A673 (cell line): ENCODE data around the gene BBS9. TPM values are rescaled to one million over a fixed set of nuclear protein-coding genes. Genes with fewer than 3 reads are reported as not detected.

Experiments used
- BruUV-seq: library from RNA; stranded (reverse); fragments of 400-500 nt; replicated peaks from 2 replicates; lab custom pipeline; 2021; lab: Mats Ljungman, UMichigan
- CTCF ChIA-PET: fragments of 300-600 bp; sonication (Branson Sonifier 250); formaldehyde crosslinking; loops from one replicate; lab custom pipeline; 2022; ENCODE audit warnings: antibody characterized with exemption; lab: Charles Lee
- POLR2A ChIA-PET: fragments of 300-600 bp; sonication (Branson Sonifier 250); formaldehyde crosslinking; loops from one replicate; lab custom pipeline; 2022; ENCODE audit warnings: antibody characterized with exemption; ENCODE audit not compliant: low non-redundant PET; lab: Charles Lee
- DNase-seq: peaks from one replicate; pipeline ENCODE4 v3.0.0-alpha.2; 2015; ENCODE audit warnings: low spot score
- H3K27ac ChIP-seq: fragments of 200-600 bp; sonication (generic); 2 replicates; pipeline ENCODE4 v1.5.1; 2016; ENCODE audit warnings: mixed run types, low read depth, mild to moderate bottlenecking, mixed read lengths, antibody characterized with exemption, low read length; ENCODE audit not compliant: poor library complexity, severe bottlenecking
- H3K27me3 ChIP-seq: fragments of 200-600 bp; sonication (generic); replicated peaks from 2 replicates; pipeline ENCODE4 v1.6.1; 2017; ENCODE audit warnings: mixed run types, low read depth, mild to moderate bottlenecking, mixed read lengths, antibody characterized with exemption, low read length; ENCODE audit not compliant: insufficient read depth, poor library complexity
- H3K36me3 ChIP-seq: fragments of 200-600 bp; sonication (generic); 2 replicates; pipeline ENCODE4 v1.6.1; 2016; ENCODE audit warnings: mixed run types, mild to moderate bottlenecking, mixed read lengths, antibody characterized with exemption, low read length; ENCODE audit not compliant: insufficient read depth, poor library complexity, severe bottlenecking
- H3K4me1 ChIP-seq: fragments of 200-600 bp; sonication (generic); 2 replicates; pipeline ENCODE4 v1.6.1; 2017; ENCODE audit warnings: mixed run types, mild to moderate bottlenecking, mixed read lengths, antibody characterized with exemption, low read length; ENCODE audit not compliant: insufficient read depth, poor library complexity, severe bottlenecking
- H3K4me3 ChIP-seq: fragments of 200-600 bp; sonication (generic); 2 replicates; pipeline ENCODE4 v1.5.1; 2016; ENCODE audit warnings: low read depth, mixed run types, mild to moderate bottlenecking, mixed read lengths, low read length; ENCODE audit not compliant: poor library complexity, severe bottlenecking
- H3K9me3 ChIP-seq: fragments of 200-600 bp; sonication (generic); 2 replicates; pipeline ENCODE4 v1.6.1; 2016; ENCODE audit warnings: mixed run types, low read depth, mild to moderate bottlenecking, mixed read lengths, antibody characterized with exemption, low read length; ENCODE audit not compliant: poor library complexity, severe bottlenecking
- EZH2 ChIP-seq: fragments of 200-600 bp; sonication (generic); IDR thresholded peaks from 2 replicates; pipeline ENCODE4 v1.6.1; 2017; ENCODE audit warnings: borderline replicate concordance, low read depth, mild to moderate bottlenecking, mixed read lengths, antibody characterized with exemption, low read length; ENCODE audit not compliant: poor library complexity, severe bottlenecking
- intact Hi-C: fragments of 100-400 bp; cut with micrococcal nuclease; formaldehyde crosslinking; loops from one replicate; pipeline ENCODE4 v1.10.0; 2022; ENCODE audit not compliant: unreplicated experiment
- total RNA-seq: library from RNA; stranded (reverse); gene quantifications from 2 replicates; pipeline ENCODE4 v1.2.3, GENCODE V29; 2021
- TF ChIP-seq, protein P1 (sequence below): fragments of 300-800, 200-600 bp; sonication (generic); conservative IDR thresholded peaks from 2 replicates; pipeline ENCODE4 v1.5.1; 2017; ENCODE audit warnings: low read depth, mild to moderate bottlenecking, antibody characterized with exemption, low read length, moderate library complexity, mixed read lengths

Gene BBS9
- total RNA-seq, 1 experiment from 2014 or later = 9.4 TPM

GRCh38 chr7:33485747-33486493, 356.6 kb downstream of the BBS9 start:
- DNase-seq = no peak
- ChIA-PET CTCF (no interaction called here), POLR2A (interaction anchor here (0.6 kb wide), 1 partner anchor 202 kb away, joined by 7 read pairs; no protein-coding TSS in a partner anchor)
- Histone ChIP-seq H3K4me3 (no peak overlapping the region), H3K9me3 (no peaks in the 10 kb centered on the region), H3K4me1 (no peaks in the 10 kb centered on the region), H3K27me3 (no peaks in the 10 kb centered on the region), H3K27ac (no peak overlapping the region), H3K36me3 (no peaks in the 10 kb centered on the region)
- no TSS peak for BruUV-seq
- TF ChIP-seq, protein P1, sequence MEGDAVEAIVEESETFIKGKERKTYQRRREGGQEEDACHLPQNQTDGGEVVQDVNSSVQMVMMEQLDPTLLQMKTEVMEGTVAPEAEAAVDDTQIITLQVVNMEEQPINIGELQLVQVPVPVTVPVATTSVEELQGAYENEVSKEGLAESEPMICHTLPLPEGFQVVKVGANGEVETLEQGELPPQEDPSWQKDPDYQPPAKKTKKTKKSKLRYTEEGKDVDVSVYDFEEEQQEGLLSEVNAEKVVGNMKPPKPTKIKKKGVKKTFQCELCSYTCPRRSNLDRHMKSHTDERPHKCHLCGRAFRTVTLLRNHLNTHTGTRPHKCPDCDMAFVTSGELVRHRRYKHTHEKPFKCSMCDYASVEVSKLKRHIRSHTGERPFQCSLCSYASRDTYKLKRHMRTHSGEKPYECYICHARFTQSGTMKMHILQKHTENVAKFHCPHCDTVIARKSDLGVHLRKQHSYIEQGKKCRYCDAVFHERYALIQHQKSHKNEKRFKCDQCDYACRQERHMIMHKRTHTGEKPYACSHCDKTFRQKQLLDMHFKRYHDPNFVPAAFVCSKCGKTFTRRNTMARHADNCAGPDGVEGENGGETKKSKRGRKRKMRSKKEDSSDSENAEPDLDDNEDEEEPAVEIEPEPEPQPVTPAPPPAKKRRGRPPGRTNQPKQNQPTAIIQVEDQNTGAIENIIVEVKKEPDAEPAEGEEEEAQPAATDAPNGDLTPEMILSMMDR = no peak
- no peak for TF ChIP-seq EZH2
- intact Hi-C loops = no loop called here

DNA sequence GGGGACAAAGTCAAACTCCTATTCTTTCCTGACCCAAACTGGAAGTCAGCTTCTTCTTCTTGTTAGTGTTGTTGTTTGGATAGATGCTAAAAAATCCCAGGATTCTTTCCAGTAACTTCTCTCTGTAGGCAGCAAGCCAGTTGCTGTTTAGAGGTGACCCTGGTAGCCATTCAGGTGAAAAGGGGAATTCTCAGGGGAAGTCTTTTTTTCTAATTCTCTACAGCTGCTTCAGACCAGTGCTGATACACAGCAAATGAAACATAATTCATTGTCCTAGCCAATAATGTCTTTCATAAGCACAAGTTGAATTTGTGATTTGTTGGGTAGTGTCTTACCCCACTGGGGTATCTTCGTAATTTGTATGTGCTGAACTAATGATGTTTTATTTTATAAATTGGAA, 357.3 kb downstream of the BBS9 start:
- ChIA-PET POLR2A (interaction anchor here (0.6 kb wide), 1 partner anchor 201 kb away, joined by 7 read pairs; no protein-coding TSS in a partner anchor), CTCF (no interaction called here)
- H3K4me1 ChIP-seq = no peaks in the 10 kb centered on the region
- TF ChIP-seq, protein P1 = no peak
- no peak for TF ChIP-seq EZH2
- no peaks in the 10 kb centered on the region for H3K36me3 ChIP-seq
- DNase-seq = no peak
- H3K27me3 ChIP-seq = no peaks in the 10 kb centered on the region
- H3K9me3 ChIP-seq = no peaks in the 10 kb centered on the region
- H3K27ac ChIP-seq = no peak overlapping the region
- intact Hi-C loops = no loop called here
- BruUV-seq = no TSS peak
- H3K4me3 ChIP-seq = no peak overlapping the region

GRCh38 chr7:33487998-33488682, 358.8 kb downstream of the BBS9 start:
- ChIA-PET CTCF (no interaction called here), POLR2A (interaction anchor here (0.7 kb wide), 1 partner anchor 9 kb away, joined by 3 read pairs; no protein-coding TSS in a partner anchor)
- Histone ChIP-seq H3K4me1 (no peaks in the 10 kb centered on the region), H3K4me3 (no peak overlapping the region), H3K9me3 (no peaks in the 10 kb centered on the region), H3K27me3 (no peaks in the 10 kb centered on the region), H3K27ac (no peak overlapping the region), H3K36me3 (no peaks in the 10 kb centered on the region)
- TF ChIP-seq EZH2 = no peak
- TF ChIP-seq, protein P1 = no peak
- intact Hi-C loops = no loop called here
- BruUV-seq = no TSS peak
- DNase-seq = no peak
